CD4-positive, alpha-beta T cell treated with Interleukin-17A for 4 hours (primary cell): ENCODE measurements around the gene FAM149B1.

ENCODE experiments used
- DNase-seq: peaks from one replicate; pipeline ENCODE4 v3.0.0-alpha.2; 2020; ENCODE audit warnings: mixed read lengths

Gene FAM149B1

GRCh38 chr10:73174148-73174925 is 6.4 kb downstream of the FAM149B1 start:
- no peak for DNase-seq

GRCh38 chr10:73182568-73182967 is 14.6 kb downstream of the FAM149B1 start:
- DNase-seq = no peak

GRCh38 chr10:73183667-73184281 is 15.9 kb downstream of the FAM149B1 start:
- DNase-seq = no peak

GRCh38 chr10:73186266-73186665 is 18.3 kb downstream of the FAM149B1 start:
- DNase-seq = no peak

- DNase-seq = no peak
Observed at GRCh38 chr10:73190188-73190587, 22.3 kb downstream of the FAM149B1 start.

GRCh38 chr10:73205081-73205480 is 37.2 kb downstream of the FAM149B1 start:
- no peak for DNase-seq

- no peak for DNase-seq
Observed at GRCh38 chr10:73205890-73206289, 38.0 kb downstream of the FAM149B1 start.

- no peak for DNase-seq
Observed at GRCh38 chr10:73206385-73206784, 38.5 kb downstream of the FAM149B1 start.

GRCh38 chr10:73207883-73208282 is 40.0 kb downstream of the FAM149B1 start:
- no peak for DNase-seq

- DNase-seq = no peak
Observed at GRCh38 chr10:73209705-73210104, 41.8 kb downstream of the FAM149B1 start.

- DNase-seq = no peak
Observed at GRCh38 chr10:73210395-73211105, 42.6 kb downstream of the FAM149B1 start.

GRCh38 chr10:73211106-73211811 is 43.3 kb downstream of the FAM149B1 start:
- no peak for DNase-seq

- DNase-seq = no peak
Observed at GRCh38 chr10:73215749-73216148, 47.8 kb downstream of the FAM149B1 start.

GRCh38 chr10:73217628-73218027 is 49.7 kb downstream of the FAM149B1 start:
- DNase-seq = no peak

GRCh38 chr10:73218431-73219191 is 50.7 kb downstream of the FAM149B1 start:
- DNase-seq = no peak

GRCh38 chr10:73219384-73219783 is 51.5 kb downstream of the FAM149B1 start:
- DNase-seq = no peak

GRCh38 chr10:73220989-73221388 is 53.1 kb downstream of the FAM149B1 start:
- no peak for DNase-seq

- no peak for DNase-seq
Observed at GRCh38 chr10:73225518-73225917, 57.6 kb downstream of the FAM149B1 start.

- no peak for DNase-seq
Observed at GRCh38 chr10:73226663-73227062, 58.7 kb downstream of the FAM149B1 start.

- DNase-seq = no peak
Observed at GRCh38 chr10:73228247-73228646, 60.3 kb downstream of the FAM149B1 start.

GRCh38 chr10:73229567-73229966 is 61.6 kb downstream of the FAM149B1 start:
- no peak for DNase-seq

GRCh38 chr10:73232887-73233286 is 65.0 kb downstream of the FAM149B1 start:
- DNase-seq = no peak
